ENCODE measurements around the gene AKAP3.
A peak's percentile ranks its signal among the peaks of the same experiment; 100 is the strongest.

Gene AKAP3

DNA sequence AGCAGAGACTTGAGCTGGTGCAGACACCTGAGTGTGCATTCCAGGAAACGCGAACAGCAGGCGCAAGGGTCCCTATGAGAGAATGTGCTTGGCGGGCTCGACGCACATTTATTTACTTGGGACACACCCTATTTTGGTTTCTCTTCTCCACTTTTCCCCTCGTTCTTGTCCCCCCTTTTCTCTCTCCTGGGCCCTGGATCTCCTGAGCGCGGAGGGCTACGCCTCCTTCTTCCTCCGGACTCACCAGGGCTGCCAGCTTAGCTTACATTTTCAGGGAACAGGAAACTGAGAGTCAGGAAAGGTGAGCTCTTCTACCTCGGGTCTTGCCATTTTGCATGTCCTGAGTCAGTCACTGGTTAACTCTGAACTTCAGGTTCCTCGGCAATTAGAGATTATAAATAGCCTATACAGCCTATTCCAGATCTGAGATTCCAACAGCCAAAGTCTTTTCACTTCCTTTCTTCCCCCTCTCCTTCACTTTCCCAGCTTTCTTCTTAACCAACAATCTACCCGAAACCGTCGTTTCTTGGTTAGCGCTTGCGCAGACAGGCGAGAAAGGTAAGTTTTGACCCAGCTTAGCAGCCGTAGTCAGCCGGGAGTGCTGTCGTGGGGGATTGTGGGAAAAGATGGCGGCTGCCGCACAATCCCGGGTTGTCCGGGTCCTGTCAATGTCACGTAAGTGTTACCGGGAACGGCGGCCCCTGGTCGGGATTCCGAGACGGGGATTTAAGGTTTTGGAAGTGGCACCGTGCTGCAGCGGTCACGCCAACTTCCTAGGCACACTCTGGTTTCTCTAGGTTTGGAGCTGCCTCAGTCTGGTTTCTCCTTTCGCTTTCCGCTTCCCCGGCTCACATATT, at the start of gene AKAP3, which contains the start of gene NDUFA9:
Gene AKAP3, minus strand, starts transcription at position 551 of the 857 bp plus-strand sequence. CDS start 10,855 bp downstream, outside the sequence.
Gene NDUFA9, plus strand, starts transcription at position 614 of the 857 bp plus-strand sequence. Its CDS starts 13 bp downstream, at position 627.
- DNase-seq = peak; percentile 94

DNA sequence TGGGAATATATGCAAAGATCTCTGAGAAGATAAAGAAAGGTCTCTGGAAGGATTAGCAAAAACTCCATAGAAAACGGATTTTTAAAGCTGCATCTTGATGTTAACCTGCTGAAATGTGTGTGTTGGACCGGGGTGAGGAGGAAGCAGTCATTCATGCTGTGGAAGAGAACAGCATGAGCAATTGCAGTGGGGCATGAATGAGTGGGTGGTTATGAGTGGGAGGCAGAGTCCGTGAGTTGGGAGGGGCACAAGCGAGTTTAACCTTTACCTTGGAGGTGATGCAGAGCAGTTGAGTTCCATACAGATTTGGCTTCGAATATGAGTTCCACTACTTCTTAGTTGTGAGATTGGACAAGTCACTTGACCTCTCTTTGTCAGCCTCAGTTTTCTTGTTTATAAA, 41.9 kb upstream of the AKAP3 start:
- DNase-seq = no peak

DNA sequence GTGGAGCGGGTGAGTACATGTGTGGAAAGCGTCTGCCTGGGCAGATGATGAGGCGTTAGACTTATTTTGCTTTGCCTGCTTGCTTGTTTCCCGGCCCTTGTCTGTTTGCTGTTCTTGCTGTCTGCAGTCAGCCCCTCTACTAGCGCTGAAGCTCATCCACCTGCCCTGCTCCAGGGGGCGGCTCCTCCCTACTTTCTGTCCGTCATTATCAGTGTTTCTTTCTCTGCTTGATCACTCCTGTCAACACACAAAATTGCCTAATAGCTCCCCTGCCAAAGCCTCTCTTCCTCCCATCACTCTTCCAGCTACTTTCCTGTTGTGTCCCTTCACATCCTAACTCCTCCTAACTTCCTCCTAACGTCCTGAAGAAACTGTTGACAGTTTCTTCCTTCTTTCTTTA, 36.5 kb upstream of the AKAP3 start:
- peak; percentile 36 for DNase-seq

DNA sequence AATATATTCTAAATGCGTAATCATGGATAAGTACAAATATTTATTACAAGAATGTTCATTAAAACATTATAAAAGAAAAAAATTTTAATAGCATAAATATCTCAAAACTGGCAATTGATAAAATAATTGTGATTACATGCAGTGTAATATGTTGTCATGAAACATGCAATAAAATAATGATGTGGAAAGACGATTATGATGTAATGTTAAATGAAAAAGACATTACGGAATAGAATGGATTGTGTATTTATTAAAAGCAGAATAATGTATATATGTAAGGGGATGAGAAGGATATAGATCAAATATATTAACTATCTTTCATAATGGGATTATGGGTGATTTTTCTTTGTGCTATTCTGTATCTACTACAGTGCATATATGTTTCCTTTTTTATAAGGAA, 32.9 kb upstream of the AKAP3 start:
- no peak for DNase-seq

DNA sequence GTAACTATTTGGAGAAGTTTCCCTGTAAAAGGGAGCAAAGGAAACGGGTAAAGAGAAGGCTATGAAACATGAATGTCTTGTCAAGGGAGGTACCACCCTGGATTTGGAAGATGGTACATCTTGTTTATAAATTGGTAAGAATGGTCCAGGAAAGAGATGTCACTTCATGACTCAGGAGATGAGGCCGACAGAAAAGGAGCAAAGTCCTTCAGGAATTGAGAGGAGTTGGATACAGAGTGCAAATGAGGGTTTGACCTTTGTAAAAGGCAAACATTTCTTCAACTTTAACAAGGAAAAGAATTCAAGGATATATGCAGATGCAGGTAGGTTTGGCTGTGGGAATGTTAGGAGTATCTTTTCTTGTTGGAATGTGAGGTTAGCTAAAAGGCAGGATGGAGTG, 30.9 kb upstream of the AKAP3 start:
- DNase-seq = no peak

DNA sequence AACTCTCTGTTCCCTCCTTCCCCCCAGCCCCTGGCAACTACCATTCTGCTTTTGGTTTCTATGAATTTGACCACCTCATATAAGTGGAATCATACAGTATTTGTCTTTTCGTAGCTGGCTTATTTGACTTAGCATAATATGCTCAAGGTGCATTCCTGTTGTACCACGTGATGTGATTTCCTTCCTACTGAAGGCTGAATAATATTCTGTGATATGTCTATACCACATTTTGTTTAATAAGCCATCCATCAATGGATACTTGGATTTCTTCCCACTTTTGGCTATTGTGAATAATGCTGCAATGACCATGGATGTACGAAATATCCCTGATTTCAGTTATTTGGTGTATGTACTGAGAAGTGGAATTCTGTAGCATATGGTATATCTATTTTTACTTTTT, 16.4 kb upstream of the AKAP3 start:
- DNase-seq = no peak

DNA sequence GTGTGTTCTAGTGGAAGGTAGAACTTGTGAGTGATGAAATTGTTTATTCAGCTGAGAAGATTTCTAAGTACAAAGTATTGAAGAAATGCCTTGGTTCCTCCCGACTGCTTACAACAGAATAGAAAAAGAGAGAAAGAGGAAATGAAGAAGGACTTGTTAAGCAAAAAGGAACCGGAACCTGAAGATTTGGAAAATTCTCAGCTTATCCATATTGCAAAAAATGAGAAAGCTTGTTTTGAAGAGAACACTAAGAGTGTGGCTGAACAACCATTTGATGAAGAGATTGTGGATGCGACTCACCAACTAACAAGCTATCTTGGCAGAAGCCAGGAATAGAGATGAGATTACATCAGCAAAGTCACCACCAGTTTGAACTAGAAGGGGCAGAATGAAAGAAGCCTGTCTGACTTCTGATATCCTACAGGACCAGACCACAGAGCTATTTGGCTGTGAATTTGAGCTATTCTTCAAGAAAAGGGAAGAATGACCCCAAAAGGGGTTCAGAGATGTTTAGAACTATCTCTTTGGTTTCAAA, 15.2 kb upstream of the AKAP3 start:
- DNase-seq = no peak

DNA sequence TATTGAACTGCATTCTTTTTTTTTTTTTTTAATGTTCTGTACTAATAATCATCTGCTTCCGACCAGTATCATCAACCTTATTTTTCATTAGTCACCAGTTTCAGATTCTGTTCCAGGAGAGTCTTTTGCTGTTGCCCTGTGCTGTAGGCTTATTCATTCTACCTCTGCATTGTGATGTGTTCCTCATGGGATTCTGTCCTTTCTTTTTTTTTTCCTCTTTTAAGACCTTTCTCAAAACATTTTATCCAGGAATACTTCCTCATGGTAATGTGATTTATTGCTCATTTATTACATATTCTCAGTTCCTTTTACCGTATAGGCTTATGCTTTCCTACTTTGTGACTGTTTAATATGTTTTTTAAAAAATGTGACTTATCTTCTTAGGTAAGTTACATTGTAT, 4.8 kb upstream of the AKAP3 start:
- DNase-seq = no peak

DNA sequence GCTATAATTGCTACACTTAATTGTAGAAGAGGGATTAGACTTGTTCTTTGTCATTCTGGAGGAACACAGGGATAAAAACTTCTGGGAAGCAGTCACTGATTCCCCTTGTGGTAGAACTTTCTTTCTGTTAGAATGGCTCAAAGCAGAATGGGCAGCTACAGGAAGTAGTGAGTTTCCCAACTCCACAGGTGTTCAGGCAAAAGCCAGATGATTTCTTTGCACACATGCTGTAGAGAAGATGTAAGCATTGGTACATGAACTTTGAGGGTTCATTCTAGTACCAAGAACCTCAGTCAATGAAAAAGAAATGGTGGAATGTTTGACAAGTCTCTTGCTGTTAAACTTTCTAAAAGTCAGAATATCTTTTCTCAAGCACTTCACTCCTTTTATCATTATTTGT, 4.4 kb upstream of the AKAP3 start:
- DNase-seq = no peak

DNA sequence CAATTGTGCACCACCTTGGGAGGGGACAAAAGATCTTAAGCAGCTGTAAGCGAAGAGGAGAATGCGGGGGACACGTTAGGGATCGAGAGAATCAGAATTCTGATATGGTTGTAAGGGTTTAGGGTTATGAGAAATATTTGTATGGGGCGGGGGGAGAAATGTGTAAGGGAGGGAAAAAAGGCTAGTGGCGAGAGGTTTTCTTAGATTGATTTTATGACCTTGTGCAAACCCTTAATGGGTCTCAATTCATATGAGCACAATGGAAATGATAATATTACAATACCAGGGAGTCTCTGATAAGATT, 459 bp upstream of the AKAP3 start:
- DNase-seq = no peak

DNA sequence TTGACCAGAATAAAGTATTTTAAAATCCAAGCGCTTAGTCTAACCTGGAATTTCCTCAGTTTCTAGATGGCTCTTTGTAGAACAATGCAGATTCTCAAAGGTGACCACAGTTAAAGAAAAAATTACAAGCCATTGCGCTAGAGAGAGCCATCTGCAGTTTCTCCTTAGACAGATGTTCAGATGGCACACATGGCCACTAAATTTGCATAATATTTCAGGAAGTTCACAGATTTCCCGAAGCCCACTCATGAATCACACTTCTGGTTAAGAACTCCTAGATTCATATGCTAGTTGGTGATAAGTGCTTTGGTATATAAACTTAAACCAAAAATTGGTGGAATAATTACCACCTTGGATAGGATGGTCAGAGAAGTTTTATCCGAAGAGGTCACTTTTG, 749 bp downstream of the AKAP3 start:
- DNase-seq = no peak

DNA sequence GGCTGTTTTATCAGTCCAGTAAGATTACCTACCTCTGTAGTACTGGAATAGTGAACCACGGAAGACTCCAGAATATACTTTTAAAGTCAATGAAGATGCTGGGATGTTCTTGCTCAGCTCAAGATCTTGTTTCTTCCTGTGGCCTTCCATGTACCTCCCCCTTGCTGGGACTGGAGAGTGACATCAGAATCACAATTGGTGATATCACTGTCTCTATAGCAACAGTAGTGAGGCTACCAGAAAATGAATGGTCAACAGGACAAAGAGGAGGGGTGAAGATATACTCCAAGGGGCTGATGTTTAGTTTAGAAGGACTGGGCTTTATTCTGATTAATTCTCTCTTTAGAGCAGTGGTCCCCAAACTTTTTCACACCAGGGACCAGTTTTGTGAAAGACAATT, 3.8 kb downstream of the AKAP3 start:
- DNase-seq = no peak

DNA sequence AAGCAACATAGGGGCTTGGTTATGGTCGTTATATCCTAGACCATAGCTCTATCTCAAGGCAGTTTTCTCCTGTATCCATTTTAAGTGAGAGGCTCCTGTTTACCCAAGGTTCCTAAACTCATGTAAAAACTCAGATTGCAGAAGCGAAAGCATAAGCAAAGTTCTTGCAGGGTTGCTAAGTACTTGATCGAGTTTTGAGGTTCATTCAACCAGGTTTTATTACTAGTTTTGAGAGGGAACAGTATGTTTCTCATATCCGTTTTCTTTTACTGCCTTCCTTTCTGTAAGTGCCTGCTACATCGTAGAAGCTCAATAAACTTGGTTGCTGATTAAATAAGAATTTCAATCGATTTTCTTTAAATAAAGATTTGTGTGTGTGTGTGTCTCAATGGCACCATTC, 5.1 kb downstream of the AKAP3 start:
- no peak for DNase-seq

DNA sequence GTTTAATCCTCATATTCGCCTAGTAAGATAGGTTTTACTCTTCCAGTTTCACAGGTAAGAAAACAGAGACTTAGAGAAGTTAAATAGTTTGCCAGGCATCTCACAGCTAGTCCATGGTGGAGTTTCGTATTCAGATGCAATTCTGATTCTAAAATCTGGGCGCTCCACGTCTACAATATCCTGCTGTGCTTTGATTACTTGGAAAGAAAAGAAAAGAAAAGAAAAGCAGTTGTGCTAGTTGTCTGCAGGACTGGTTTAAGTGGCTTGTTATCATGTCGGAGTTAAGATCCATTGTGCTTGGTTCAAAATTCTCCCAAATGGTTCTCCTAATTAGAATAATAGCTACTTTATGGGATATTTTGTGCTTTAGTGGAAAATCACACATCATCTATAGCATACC, 18.6 kb downstream of the AKAP3 start:
- DNase-seq = no peak

DNA sequence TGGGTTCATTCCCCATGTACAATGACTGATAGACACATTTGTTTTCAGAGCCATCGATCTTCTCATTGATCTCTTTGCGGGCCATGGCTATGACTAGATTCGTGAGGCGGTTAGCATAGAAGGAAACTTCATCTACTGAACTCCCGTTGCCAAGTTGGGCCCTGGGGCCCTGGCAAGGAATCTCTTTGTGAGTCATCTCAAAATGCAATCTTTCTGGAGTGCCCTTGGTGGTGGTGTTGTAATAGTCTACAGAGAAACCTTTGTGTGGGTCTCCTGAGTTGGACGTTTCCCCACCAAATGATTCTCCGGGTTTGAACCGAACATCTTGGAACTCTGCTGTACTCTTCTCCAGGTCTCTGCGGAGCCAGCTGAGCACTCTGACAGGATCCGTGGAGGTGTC, 20.4 kb downstream of the AKAP3 start:
- DNase-seq = no peak

DNA sequence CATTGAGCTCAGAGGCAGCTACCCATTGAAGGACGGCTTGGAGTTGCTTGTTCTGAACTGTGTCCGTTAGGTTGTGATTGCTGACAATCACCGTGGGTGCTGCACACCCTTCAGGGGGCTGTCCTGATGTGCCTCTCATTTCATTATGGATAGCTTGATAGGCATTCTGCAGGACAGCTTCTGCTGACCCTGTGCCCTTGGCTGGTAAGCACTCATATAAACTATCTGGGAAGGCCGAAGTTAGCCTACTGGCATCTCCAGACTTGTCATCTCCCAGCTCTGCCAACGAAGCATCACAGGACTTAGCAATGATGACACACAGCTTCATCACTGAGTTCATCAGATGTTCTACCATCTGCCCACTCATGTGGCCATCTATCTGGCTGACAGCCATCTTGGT, 22.3 kb downstream of the AKAP3 start:
- DNase-seq = no peak

DNA sequence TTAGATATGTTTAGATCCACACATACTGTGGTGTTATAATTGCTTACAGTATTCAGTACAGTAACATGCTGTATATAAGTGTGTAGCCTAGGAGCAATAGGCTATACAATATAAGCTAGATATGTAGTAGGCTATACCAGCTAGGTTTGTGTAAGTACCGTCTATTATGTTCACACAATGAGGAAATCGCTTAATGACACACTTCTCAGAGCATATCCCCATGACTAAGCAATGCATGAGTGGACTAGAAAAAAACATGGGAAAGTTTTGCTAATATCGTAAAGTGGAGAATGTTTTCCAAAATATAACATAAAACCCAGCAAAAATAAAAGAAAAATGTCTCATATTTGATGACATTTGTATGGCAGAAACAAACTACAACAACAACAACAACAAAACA, 27.3 kb downstream of the AKAP3 start:
- no peak for DNase-seq

DNA sequence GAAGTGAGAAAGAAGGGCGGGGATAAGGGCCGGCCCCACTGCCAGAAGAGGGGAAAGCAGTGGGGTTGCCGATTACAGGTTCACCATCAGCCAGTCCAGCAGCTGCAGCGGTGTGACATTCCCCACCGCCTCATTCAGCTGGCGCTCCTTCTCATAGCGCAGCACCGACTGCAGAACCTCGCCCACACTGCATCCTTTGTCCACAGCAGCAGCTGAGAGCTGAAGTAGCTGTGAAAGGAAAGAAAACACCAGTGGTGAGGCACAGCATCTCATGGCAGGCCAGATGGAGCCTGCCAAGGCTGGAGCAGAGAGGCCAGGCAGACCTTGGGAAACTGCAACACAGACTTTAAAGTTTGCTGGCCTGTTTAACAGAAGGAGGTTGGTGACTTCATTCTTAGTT, 33.2 kb downstream of the AKAP3 start:
- no peak for DNase-seq

DNA sequence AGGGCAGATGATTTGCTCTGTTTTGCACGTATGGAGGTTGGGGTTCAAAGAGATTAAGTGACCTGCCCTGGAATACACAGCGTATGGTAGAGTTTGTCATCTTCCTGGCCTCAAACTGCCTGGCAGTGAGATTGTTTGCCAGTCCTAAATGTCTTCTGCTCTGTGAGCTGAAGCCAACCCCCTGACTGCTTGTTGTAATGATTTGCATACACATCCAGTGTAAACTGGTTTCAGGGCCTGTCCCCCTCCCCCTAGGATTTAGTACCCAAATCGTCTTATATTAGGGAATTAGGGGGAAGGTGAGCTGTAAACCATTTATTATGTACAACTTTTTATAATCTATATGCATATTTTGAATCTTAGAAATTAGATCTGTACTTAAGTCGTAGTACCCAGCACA, 38.4 kb downstream of the AKAP3 start:
- no peak for DNase-seq

DNA sequence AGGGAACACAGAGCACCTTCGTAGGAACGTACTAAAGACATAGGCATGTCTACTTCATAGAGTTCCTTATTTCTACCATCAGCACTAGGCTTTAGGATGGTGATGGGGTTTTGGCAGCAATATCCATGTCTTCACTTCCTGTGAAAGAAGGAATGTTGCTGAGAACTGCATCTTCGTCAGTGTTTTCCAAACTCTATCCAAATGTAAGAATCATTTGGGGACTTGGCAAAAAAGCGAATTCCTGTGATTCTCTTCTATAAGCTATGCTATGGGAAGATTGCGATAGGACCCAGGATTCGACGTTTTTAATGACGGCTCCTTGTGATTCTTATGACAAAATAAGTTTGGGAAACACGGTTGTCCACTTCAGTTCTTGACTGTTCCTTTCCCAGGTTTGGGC, 39.8 kb downstream of the AKAP3 start:
- DNase-seq = no peak

DNA sequence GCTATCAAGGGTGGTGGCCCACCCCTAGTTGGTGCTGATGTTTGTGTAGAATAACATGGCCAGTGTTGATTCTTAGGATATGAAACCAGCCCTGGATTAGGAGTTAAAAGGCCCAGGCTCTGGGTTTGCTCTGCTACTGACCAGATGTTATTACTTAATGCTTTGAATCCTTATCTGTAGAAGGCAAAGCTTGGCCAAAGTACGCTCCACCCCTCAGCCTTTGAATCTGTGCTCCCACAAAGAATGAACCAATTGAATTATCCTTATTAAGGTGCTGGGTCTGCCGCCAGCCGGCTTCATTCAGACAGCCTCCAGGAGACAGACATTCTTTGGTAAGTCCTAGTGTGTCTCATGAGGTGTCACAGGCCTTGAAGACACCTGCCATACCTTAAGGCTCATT, 41.8 kb downstream of the AKAP3 start:
- DNase-seq = no peak

DNA sequence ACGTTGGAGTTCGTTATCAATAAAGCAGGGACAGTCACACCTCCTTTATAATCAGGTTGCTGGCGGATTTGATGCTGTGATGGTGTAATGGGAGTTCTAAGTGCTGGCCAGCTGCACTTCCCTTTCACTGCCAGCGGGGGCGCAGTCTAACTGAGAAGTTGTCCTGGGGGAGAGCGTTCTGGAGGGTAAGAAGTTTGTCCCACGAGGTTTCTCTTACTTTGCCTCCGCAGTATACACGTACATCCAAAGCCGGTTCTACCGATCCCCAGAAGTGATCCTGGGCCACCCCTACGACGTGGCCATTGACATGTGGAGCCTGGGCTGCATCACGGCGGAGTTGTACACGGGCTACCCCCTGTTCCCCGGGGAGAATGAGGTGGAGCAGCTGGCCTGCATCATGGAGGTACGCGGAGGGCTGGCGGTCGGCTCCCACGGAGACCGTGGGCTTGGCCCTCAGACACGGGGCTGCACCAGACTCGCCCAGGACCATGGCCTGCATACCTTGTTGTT, 44.1 kb downstream of the AKAP3 start:
- peak; percentile 89 for DNase-seq

DNA sequence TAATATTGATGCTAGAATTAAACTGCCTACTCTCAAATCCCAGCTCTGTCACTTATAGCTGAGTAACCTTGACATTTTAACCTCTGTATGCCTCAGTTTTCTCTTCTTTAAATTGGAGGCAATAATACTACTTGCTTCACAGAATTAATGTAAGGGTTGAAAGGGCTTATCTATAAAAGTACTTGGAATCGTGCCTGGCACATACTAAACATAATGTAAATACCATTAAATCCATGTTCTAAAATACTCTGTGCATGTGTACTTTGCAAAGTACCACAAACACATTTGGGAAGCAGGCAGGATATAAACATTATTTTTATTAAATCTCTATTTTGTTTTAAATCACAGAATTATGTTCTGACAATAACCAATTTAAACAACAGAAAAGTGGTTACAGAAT, 44.9 kb downstream of the AKAP3 start:
- DNase-seq = no peak

DNA sequence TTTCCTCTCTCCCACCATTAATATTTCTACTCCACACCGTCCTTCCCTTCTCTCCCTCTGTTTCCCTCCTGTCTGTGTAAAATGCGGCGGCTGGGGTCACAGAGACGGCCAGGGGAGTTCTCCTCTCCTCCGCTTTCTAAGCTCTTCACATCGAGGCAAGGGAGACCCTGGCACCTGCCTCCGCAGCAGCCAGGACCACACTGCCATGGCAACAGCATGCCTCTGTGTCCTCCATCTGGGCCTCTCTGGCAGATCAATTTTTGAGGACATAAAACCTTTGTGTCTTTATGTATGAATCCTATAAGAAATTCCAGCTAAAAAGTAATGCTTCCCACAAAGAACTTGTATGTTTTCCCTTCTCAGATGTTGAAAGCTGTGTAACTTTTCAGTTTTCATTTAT, 45.4 kb downstream of the AKAP3 start:
- no peak for DNase-seq

DNA sequence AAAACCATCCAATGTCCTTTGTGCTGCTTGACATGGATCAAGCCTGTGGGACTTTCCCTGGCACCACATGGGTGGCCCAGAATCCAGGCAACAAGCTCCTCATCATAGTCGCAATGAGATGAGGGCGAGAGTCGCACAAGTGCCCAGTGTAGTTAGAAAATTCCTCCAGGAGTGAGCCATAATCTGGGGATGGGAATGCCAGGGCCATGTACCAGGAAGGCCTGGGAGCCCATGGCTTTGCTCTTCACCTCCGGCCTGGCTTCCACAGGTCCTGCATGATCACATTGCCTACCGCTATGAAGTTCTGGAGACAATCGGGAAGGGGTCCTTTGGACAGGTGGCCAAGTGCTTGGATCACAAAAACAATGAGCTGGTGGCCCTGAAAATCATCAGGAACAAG, 53.0 kb downstream of the AKAP3 start:
- DNase-seq = no peak

Data from NCI-H69 (cell line).